ENCODE data around the gene CDH4.

GRCh38 chr20:61725145-61725544 lies 473.1 kb downstream of the CDH4 start:
- TF ChIP-seq CTCF (IDR thresholded peaks at IDR 0.05; ENCODE audit: insufficient read depth, low read length, poor library complexity, severe bottlenecking), result no peak
- TF ChIP-seq EZH2phosphoT487 (conservative IDR thresholded peaks at IDR 0.05; ENCODE audit: low read length), result no peak
